ENCODE data around the gene MTRR.

MTRR gene

GRCh38 chr5:7866196-7866595 lies 2.8 kb upstream of the MTRR start:
- Histone ChIP-seq H3K4me1 (ENCODE audit: control insufficient read depth in 1 of 2, insufficient read depth in 2 of 2, low read length in 2 of 2) (no peaks in the 10 kb centered on the region), H3K4me2 (ENCODE audit: low read length) (no peak overlapping the region), H2BK5ac (ENCODE audit: low read depth, low read length, poor library complexity) (no peak overlapping the region), H3K14ac (ENCODE audit: low read length) (no peak overlapping the region), H3K4me3 (ENCODE audit: low read depth, low read length) (no peak overlapping the region), H2BK120ac (ENCODE audit: insufficient read depth, low read length, poor library complexity) (no peak overlapping the region), H3K9ac (ENCODE audit: low read length) (no peak overlapping the region), H2AK5ac (ENCODE audit: low read length) (no peak overlapping the region), H3K18ac (ENCODE audit: low read length) (no peak overlapping the region), H2BK12ac (ENCODE audit: low read length) (no peak overlapping the region), H3K27ac (ENCODE audit: low read depth, low read length) (no peak overlapping the region), H4K12ac (ENCODE audit: low read depth, low read length) (no peak overlapping the region), H3K4ac (ENCODE audit: low read depth, low read length) (no peak overlapping the region), H3K79me1 (ENCODE audit: low read length) (peaks cover 9% of the 10 kb centered on the region), H3K79me2 (ENCODE audit: control insufficient read depth, insufficient read depth, low read length, poor library complexity) (peaks cover 9% of the 10 kb centered on the region), H2AFZ (ENCODE audit: insufficient read depth, low read length, poor library complexity) (no peak overlapping the region), H4K91ac (ENCODE audit: low read depth, low read length) (no peak overlapping the region), H3K23ac (ENCODE audit: low read length) (no peak overlapping the region), H3K27me3 (ENCODE audit: insufficient read depth, low read length) (no peaks in the 10 kb centered on the region), H4K8ac (ENCODE audit: low read depth, low read length) (no peak overlapping the region), H3K36me3 (ENCODE audit: control insufficient read depth in 1 of 2, insufficient read depth in 2 of 2, low read length in 2 of 2) (peaks cover 5% of the 10 kb centered on the region in 2 experiments), H3K9me3 (ENCODE audit: insufficient read depth, low read depth, low read length) (no peaks in the 10 kb centered on the region)
- DNase-seq: no peak
- WGBS (ENCODE audit: extremely low coverage, insufficient coverage, insufficient read length): no CpG with 5 or more reads among the region's 2 CpGs

- Histone ChIP-seq H3K4me1 (ENCODE audit: control insufficient read depth in 1 of 2, insufficient read depth in 2 of 2, low read length in 2 of 2) (no peaks in the 10 kb centered on the region), H3K9me3 (ENCODE audit: insufficient read depth, low read depth, low read length) (no peaks in the 10 kb centered on the region), H3K18ac (ENCODE audit: low read length) (no peak overlapping the region), H2BK12ac (ENCODE audit: low read length) (no peak overlapping the region), H3K36me3 (ENCODE audit: control insufficient read depth in 1 of 2, insufficient read depth in 2 of 2, low read length in 2 of 2) (peaks cover 3 to 5% of the 10 kb centered on the region in 2 experiments), H3K4me3 (ENCODE audit: low read depth, low read length) (no peak overlapping the region), H3K4me2 (ENCODE audit: low read length) (no peak overlapping the region), H4K12ac (ENCODE audit: low read depth, low read length) (no peak overlapping the region), H3K79me2 (ENCODE audit: control insufficient read depth, insufficient read depth, low read length, poor library complexity) (peaks cover 9% of the 10 kb centered on the region), H3K27me3 (ENCODE audit: insufficient read depth, low read length) (no peaks in the 10 kb centered on the region), H2BK5ac (ENCODE audit: low read depth, low read length, poor library complexity) (no peak overlapping the region), H3K14ac (ENCODE audit: low read length) (no peak overlapping the region), H3K4ac (ENCODE audit: low read depth, low read length) (no peak overlapping the region), H2BK120ac (ENCODE audit: insufficient read depth, low read length, poor library complexity) (no peak overlapping the region), H3K23ac (ENCODE audit: low read length) (no peak overlapping the region), H4K8ac (ENCODE audit: low read depth, low read length) (no peak overlapping the region), H3K9ac (ENCODE audit: low read length) (no peak overlapping the region), H4K91ac (ENCODE audit: low read depth, low read length) (no peak overlapping the region), H3K27ac (ENCODE audit: low read depth, low read length) (no peak overlapping the region), H2AFZ (ENCODE audit: insufficient read depth, low read length, poor library complexity) (no peak overlapping the region), H3K79me1 (ENCODE audit: low read length) (peaks cover 9% of the 10 kb centered on the region), H2AK5ac (ENCODE audit: low read length) (no peak overlapping the region)
- WGBS (ENCODE audit: extremely low coverage, insufficient coverage, insufficient read length): no CpG with 5 or more reads among the region's 3 CpGs
- DNase-seq: no peak
Measured at GRCh38 chr5:7867260-7867659, 1.7 kb upstream of the MTRR start.

GRCh38 chr5:7868427-7868772 lies 548 bp upstream of the MTRR start:
- Histone ChIP-seq H3K4me3 (ENCODE audit: low read depth, low read length) (peak overlapping the region; percentile 93), H2BK12ac (ENCODE audit: low read length) (no peak overlapping the region), H3K14ac (ENCODE audit: low read length) (peak overlapping the region; percentile 57), H3K9ac (ENCODE audit: low read length) (peak overlapping the region; percentile 86), H4K91ac (ENCODE audit: low read depth, low read length) (peak overlapping the region; percentile 50), H3K79me1 (ENCODE audit: low read length) (peaks cover 9% of the 10 kb centered on the region), H3K4me1 (ENCODE audit: control insufficient read depth in 1 of 2, insufficient read depth in 2 of 2, low read length in 2 of 2) (no peaks in the 10 kb centered on the region), H3K27me3 (ENCODE audit: insufficient read depth, low read length) (no peaks in the 10 kb centered on the region), H3K4ac (ENCODE audit: low read depth, low read length) (peak overlapping the region; percentile 19), H3K9me3 (ENCODE audit: insufficient read depth, low read depth, low read length) (no peaks in the 10 kb centered on the region), H3K23ac (ENCODE audit: low read length) (no peak overlapping the region), H3K18ac (ENCODE audit: low read length) (no peak overlapping the region), H3K4me2 (ENCODE audit: low read length) (peak overlapping the region; percentile 87), H2AK5ac (ENCODE audit: low read length) (no peak overlapping the region), H3K36me3 (ENCODE audit: control insufficient read depth in 1 of 2, insufficient read depth in 2 of 2, low read length in 2 of 2) (peaks cover 3 to 5% of the 10 kb centered on the region in 2 experiments), H2BK120ac (ENCODE audit: insufficient read depth, low read length, poor library complexity) (peak overlapping the region; percentile 4), H2BK5ac (ENCODE audit: low read depth, low read length, poor library complexity) (no peak overlapping the region), H3K79me2 (ENCODE audit: control insufficient read depth, insufficient read depth, low read length, poor library complexity) (peaks cover 11% of the 10 kb centered on the region), H3K27ac (ENCODE audit: low read depth, low read length) (no peak overlapping the region), H4K12ac (ENCODE audit: low read depth, low read length) (peak overlapping the region; percentile 23), H4K8ac (ENCODE audit: low read depth, low read length) (peak overlapping the region; percentile 81), H2AFZ (ENCODE audit: insufficient read depth, low read length, poor library complexity) (peak overlapping the region; percentile 68)
- WGBS (ENCODE audit: extremely low coverage, insufficient coverage, insufficient read length): no CpG with 5 or more reads among the region's 8 CpGs
- DNase-seq: no peak

GRCh38 chr5:7869474-7870136 lies 657 bp downstream of the MTRR start:
- no CpG with 5 or more reads among the region's 41 CpGs for WGBS (ENCODE audit: extremely low coverage, insufficient coverage, insufficient read length)
- no peak overlapping the region for H2BK5ac ChIP-seq (ENCODE audit: low read depth, low read length, poor library complexity)
- peak overlapping the region; percentile 84 for H3K4ac ChIP-seq (ENCODE audit: low read depth, low read length)
- no peak overlapping the region for H3K27ac ChIP-seq (ENCODE audit: low read depth, low read length)
- H2BK120ac ChIP-seq (ENCODE audit: insufficient read depth, low read length, poor library complexity): peak overlapping the region; percentile 6
- H3K4me1 ChIP-seq (ENCODE audit: control insufficient read depth in 1 of 2, insufficient read depth in 2 of 2, low read length in 2 of 2): no peaks in the 10 kb centered on the region
- peaks cover 11% of the 10 kb centered on the region for H3K79me2 ChIP-seq (ENCODE audit: control insufficient read depth, insufficient read depth, low read length, poor library complexity)
- peak overlapping the region; percentile 21 for H4K91ac ChIP-seq (ENCODE audit: low read depth, low read length)
- H2BK12ac ChIP-seq (ENCODE audit: low read length): no peak overlapping the region
- no peak overlapping the region for H2AK5ac ChIP-seq (ENCODE audit: low read length)
- H3K18ac ChIP-seq (ENCODE audit: low read length): peak overlapping the region; percentile 76
- peak overlapping the region; percentile 35 for H4K12ac ChIP-seq (ENCODE audit: low read depth, low read length)
- peak overlapping the region; percentile 89 for H3K9ac ChIP-seq (ENCODE audit: low read length)
- H3K27me3 ChIP-seq (ENCODE audit: insufficient read depth, low read length): no peaks in the 10 kb centered on the region
- peaks cover 0 to 5% of the 10 kb centered on the region in 2 experiments for H3K36me3 ChIP-seq (ENCODE audit: control insufficient read depth in 1 of 2, insufficient read depth in 2 of 2, low read length in 2 of 2)
- DNase-seq: peak in 1 of 2 donors; percentile 28
- H3K79me1 ChIP-seq (ENCODE audit: low read length): peaks cover 9% of the 10 kb centered on the region
- no peaks in the 10 kb centered on the region for H3K9me3 ChIP-seq (ENCODE audit: insufficient read depth, low read depth, low read length)
- H2AFZ ChIP-seq (ENCODE audit: insufficient read depth, low read length, poor library complexity): peak overlapping the region; percentile 28
- H3K4me3 ChIP-seq (ENCODE audit: low read depth, low read length): peak overlapping the region; percentile 93
- H3K4me2 ChIP-seq (ENCODE audit: low read length): peak overlapping the region; percentile 88
- H3K14ac ChIP-seq (ENCODE audit: low read length): peak overlapping the region; percentile 61
- H4K8ac ChIP-seq (ENCODE audit: low read depth, low read length): peak overlapping the region; percentile 45
- no peak overlapping the region for H3K23ac ChIP-seq (ENCODE audit: low read length)
